OCI-LY3 (cell line): ENCODE measurements around the gene ZBED5.

ENCODE experiments used
- H2AFZ ChIP-seq: fragments of 200-600, 300-600 bp; shearing (Covaris generic); 2 replicates; pipeline ENCODE4 v1.6.0; 2014; ENCODE audit warnings: antibody characterized with exemption, low read depth, low read length
- H3K27ac ChIP-seq: fragments of 200-600, 300-600 bp; sonication (generic); 2 replicates; pipeline ENCODE4 v1.5.1; 2014; ENCODE audit warnings: mild to moderate bottlenecking, low read length, moderate library complexity, mixed read lengths
- H3K27me3 ChIP-seq: fragments of 200-600, 300-600 bp; sonication (generic); 2 replicates; pipeline ENCODE4 v1.6.1; 2014; ENCODE audit warnings: low read depth, low read length, mixed read lengths
- H3K36me3 ChIP-seq: fragments of 200-600, 300-600 bp; sonication (generic); replicated peaks from 2 replicates; pipeline ENCODE3; 2014; ENCODE audit warnings: low read depth, low read length, mixed read lengths
- H3K4me1 ChIP-seq: fragments of 300-600, 200-600 bp; sonication (generic); 2 replicates; pipeline ENCODE4 v1.6.1; 2014; ENCODE audit warnings: low read length, mixed read lengths
- H3K4me2 ChIP-seq: fragments of 200-600, 300-600 bp; sonication (generic); 2 replicates; pipeline ENCODE4 v1.6.1; 2014; ENCODE audit warnings: low read length, mixed read lengths
- H3K4me3 ChIP-seq: fragments of 300-600, 200-600 bp; sonication (generic); 2 replicates; pipeline ENCODE4 v1.5.1; 2014; ENCODE audit warnings: antibody characterized with exemption, mild to moderate bottlenecking, low read length, moderate library complexity
- H3K79me2 ChIP-seq: fragments of 300-600, 200-600 bp; shearing (Covaris generic); 2 replicates; pipeline ENCODE4 v1.6.1; 2014; ENCODE audit warnings: mild to moderate bottlenecking, low read length, mixed read lengths
- H3K9ac ChIP-seq: fragments of 300-600, 200-600 bp; shearing (Covaris generic); 2 replicates; pipeline ENCODE4 v1.6.0; 2014; ENCODE audit warnings: mild to moderate bottlenecking, low read length, moderate library complexity
- H3K9me3 ChIP-seq: fragments of 200-600, 300-600 bp; shearing (Covaris generic); 2 replicates; pipeline ENCODE4 v1.6.1; 2014; ENCODE audit warnings: low read length, mixed read lengths; ENCODE audit not compliant: insufficient read depth
- H4K20me1 ChIP-seq: fragments of 200-600, 300-600 bp; sonication (generic); 2 replicates; pipeline ENCODE4 v1.6.1; 2016; ENCODE audit warnings: low read length, mixed read lengths; ENCODE audit not compliant: insufficient read depth
- CTCF ChIP-seq: fragments of 200-600, 300-600 bp; sonication (generic); IDR thresholded peaks from 2 replicates; pipeline ENCODE4 v1.5.1; 2014; ENCODE audit warnings: antibody characterized with exemption, low read length, low read depth
- EZH2phosphoT487 ChIP-seq: fragments of 200-600 bp; shearing (Covaris generic); IDR thresholded peaks from 2 replicates; pipeline ENCODE4 v1.6.1; 2018; ENCODE audit warnings: antibody characterized with exemption, mixed run types, low read depth

The ZBED5 gene

GRCh38 chr11:10899121-10899830, 41.4 kb upstream of the ZBED5 start:
- peaks cover 20% of the 10 kb centered on the region for H3K4me1 ChIP-seq

GRCh38 chr11:10898763-10899025, 40.8 kb upstream of the ZBED5 start:
- no peaks in the 10 kb centered on the region for H4K20me1 ChIP-seq
- TF ChIP-seq EZH2phosphoT487 (no peak), CTCF (no peak)
- peaks cover 20% of the 10 kb centered on the region for H3K4me1 ChIP-seq
- H3K27ac ChIP-seq = no peak overlapping the region
- no peaks in the 10 kb centered on the region for H3K9me3 ChIP-seq
- no peak overlapping the region for H3K4me2 ChIP-seq
- H3K36me3 ChIP-seq = no peaks in the 10 kb centered on the region
- H2AFZ ChIP-seq = no peak overlapping the region
- no peaks in the 10 kb centered on the region for H3K27me3 ChIP-seq
- H3K9ac ChIP-seq = no peak overlapping the region
- no peaks in the 10 kb centered on the region for H3K79me2 ChIP-seq
- H3K4me3 ChIP-seq = no peak overlapping the region

More at GRCh38 chr11:10899121-10899830, 41.4 kb upstream of the ZBED5 start:
- Histone ChIP-seq H3K4me3 (no peak overlapping the region), H3K79me2 (no peaks in the 10 kb centered on the region), H3K4me2 (peak overlapping the region; percentile 20), H3K9ac (no peak overlapping the region), H2AFZ (peak overlapping the region; percentile 72), H3K36me3 (no peaks in the 10 kb centered on the region), H3K27ac (no peak overlapping the region), H4K20me1 (no peaks in the 10 kb centered on the region), H3K9me3 (no peaks in the 10 kb centered on the region), H3K27me3 (no peaks in the 10 kb centered on the region)
- TF ChIP-seq CTCF = no peak
- TF ChIP-seq EZH2phosphoT487 = no peak

- H3K27me3 ChIP-seq = no peaks in the 10 kb centered on the region
- no peak for TF ChIP-seq CTCF
- no peak for TF ChIP-seq EZH2phosphoT487
- no peak overlapping the region for H3K4me2 ChIP-seq
- H3K79me2 ChIP-seq = no peaks in the 10 kb centered on the region
- no peak overlapping the region for H2AFZ ChIP-seq
- no peaks in the 10 kb centered on the region for H3K36me3 ChIP-seq
- no peak overlapping the region for H3K9ac ChIP-seq
- H3K4me1 ChIP-seq = peaks cover 20% of the 10 kb centered on the region
- H3K9me3 ChIP-seq = no peaks in the 10 kb centered on the region
- H4K20me1 ChIP-seq = no peaks in the 10 kb centered on the region
- H3K27ac ChIP-seq = no peak overlapping the region
- no peak overlapping the region for H3K4me3 ChIP-seq
Measured at GRCh38 chr11:10898003-10898762, 40.3 kb upstream of the ZBED5 start.

- H4K20me1 ChIP-seq = no peaks in the 10 kb centered on the region
- no peaks in the 10 kb centered on the region for H3K27me3 ChIP-seq
- no peaks in the 10 kb centered on the region for H3K9me3 ChIP-seq
- no peak overlapping the region for H3K9ac ChIP-seq
- no peak overlapping the region for H3K4me3 ChIP-seq
- no peak overlapping the region for H3K4me2 ChIP-seq
- H3K79me2 ChIP-seq = no peaks in the 10 kb centered on the region
- H3K36me3 ChIP-seq = no peaks in the 10 kb centered on the region
- H2AFZ ChIP-seq = no peak overlapping the region
- H3K27ac ChIP-seq = no peak overlapping the region
- peaks cover 24% of the 10 kb centered on the region for H3K4me1 ChIP-seq
- TF ChIP-seq EZH2phosphoT487 = no peak
- no peak for TF ChIP-seq CTCF
Measured at GRCh38 chr11:10897150-10897549, 39.3 kb upstream of the ZBED5 start.
